Esophagus muscularis mucosa (tissue), 4 donors: ENCODE measurements around the gene FADS3.

Source experiments
- EP300 ChIP-seq: sonication (generic); formaldehyde crosslinking; IDR thresholded peaks from one replicate; pipeline ENCODE4 v1.6.1; 2017; ENCODE audit warnings: antibody characterized with exemption
- POLR2A ChIP-seq: fragments of 450-650 bp; IDR thresholded peaks from one replicate; pipeline ENCODE4 v1.6.1; 2017; ENCODE audit warnings: antibody characterized with exemption, moderate library complexity, mild to moderate bottlenecking, low read depth
- POLR2AphosphoS5 ChIP-seq, 2 donors: sonication (generic); formaldehyde crosslinking; IDR thresholded peaks; one replicate each; pipeline ENCODE4 v1.6.1; 2017; ENCODE audit warnings: antibody characterized with exemption in 2 of 2
- TF ChIP-seq, protein P1 (sequence below), 3 experiments: fragments of 200-600 bp in 2 of 3; fragments of 450-650 bp in 1 of 3; sonication (generic) in 2 of 3; IDR thresholded peaks; one replicate each; pipeline ENCODE4 v1.5.1; 2017 to 2019; ENCODE audit warnings: antibody characterized with exemption in 3 of 3, mild to moderate bottlenecking in 2 of 3, moderate library complexity in 1 of 3

GRCh38 chr11:61891331-61892084 is at the start of gene FADS3:
- peak; percentile 28 for TF ChIP-seq POLR2A
- no peak for TF ChIP-seq EP300
- TF ChIP-seq, protein P1, sequence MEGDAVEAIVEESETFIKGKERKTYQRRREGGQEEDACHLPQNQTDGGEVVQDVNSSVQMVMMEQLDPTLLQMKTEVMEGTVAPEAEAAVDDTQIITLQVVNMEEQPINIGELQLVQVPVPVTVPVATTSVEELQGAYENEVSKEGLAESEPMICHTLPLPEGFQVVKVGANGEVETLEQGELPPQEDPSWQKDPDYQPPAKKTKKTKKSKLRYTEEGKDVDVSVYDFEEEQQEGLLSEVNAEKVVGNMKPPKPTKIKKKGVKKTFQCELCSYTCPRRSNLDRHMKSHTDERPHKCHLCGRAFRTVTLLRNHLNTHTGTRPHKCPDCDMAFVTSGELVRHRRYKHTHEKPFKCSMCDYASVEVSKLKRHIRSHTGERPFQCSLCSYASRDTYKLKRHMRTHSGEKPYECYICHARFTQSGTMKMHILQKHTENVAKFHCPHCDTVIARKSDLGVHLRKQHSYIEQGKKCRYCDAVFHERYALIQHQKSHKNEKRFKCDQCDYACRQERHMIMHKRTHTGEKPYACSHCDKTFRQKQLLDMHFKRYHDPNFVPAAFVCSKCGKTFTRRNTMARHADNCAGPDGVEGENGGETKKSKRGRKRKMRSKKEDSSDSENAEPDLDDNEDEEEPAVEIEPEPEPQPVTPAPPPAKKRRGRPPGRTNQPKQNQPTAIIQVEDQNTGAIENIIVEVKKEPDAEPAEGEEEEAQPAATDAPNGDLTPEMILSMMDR (IDR thresholded peaks at IDR 0.05), result no peak
- peak; percentile 57 to 75 for TF ChIP-seq POLR2AphosphoS5 (IDR thresholded peaks at IDR 0.05)
